ENCODE measurements around the gene C16orf54. TPM values are rescaled to one million over a fixed set of nuclear protein-coding genes. Genes with fewer than 3 reads are reported as not detected.

C16orf54 gene
- total and polyA plus RNA-seq, 2 of the 4 experiments (the other 2 are of a cell fraction), result not detected

GRCh38 chr16:29743827-29744531 is 1.8 kb downstream of the C16orf54 start:
- DNase-seq (no peak), ATAC-seq (ENCODE audit: low read depth) (no peak)
- H3K4me1 ChIP-seq (ENCODE audit: control insufficient read depth, insufficient read depth, low read length), result no peaks in the 10 kb centered on the region
- ChIA-PET CTCF (interaction anchor here (0.5 kb wide), 1 partner anchor 9 kb away, joined by 4 read pairs; no protein-coding TSS in a partner anchor), POLR2A (ENCODE audit: unreplicated experiment) (no interaction called here)
- H2BK15ac ChIP-seq (ENCODE audit: low read depth, low read length), result no peak overlapping the region
- H3K14ac ChIP-seq (replicated peaks; ENCODE audit: low read depth, low read length), result no peak overlapping the region
- H2BK20ac ChIP-seq (ENCODE audit: low read depth, low read length), result no peak overlapping the region
- H4K91ac ChIP-seq (ENCODE audit: insufficient read depth, low read depth, low read length), result no peak overlapping the region
- no peaks in the 10 kb centered on the region for H3K9me3 ChIP-seq (ENCODE audit: control insufficient read depth, insufficient read depth, low read length)
- H2AK5ac ChIP-seq (ENCODE audit: low read depth, low read length), result no peak overlapping the region
- TF ChIP-seq POLR2A (IDR thresholded peaks at IDR 0.05; ENCODE audit: low read depth, low read length) (no peak), MAFK (IDR thresholded peaks at IDR 0.05; ENCODE audit: low read depth, low read length) (no peak), RFX5 (IDR thresholded peaks at IDR 0.05; ENCODE audit: low read depth, low read length) (no peak), CHD1 (IDR thresholded peaks at IDR 0.05; ENCODE audit: low read depth, low read length) (no peak), SMC3 (IDR thresholded peaks at IDR 0.05; ENCODE audit: low read depth, low read length) (no peak), NFE2L2 (IDR thresholded peaks at IDR 0.05; ENCODE audit: low read depth, low read length) (no peak), CEBPB (IDR thresholded peaks at IDR 0.05; ENCODE audit: low read depth, low read length) (no peak), RAD21 (IDR thresholded peaks at IDR 0.05; ENCODE audit: low read length) (no peak), ELK1 (IDR thresholded peaks at IDR 0.05; ENCODE audit: borderline replicate concordance, low read depth, low read length) (no peak), FOS (IDR thresholded peaks at IDR 0.05; ENCODE audit: low read depth, low read length) (no peak), MXI1 (IDR thresholded peaks at IDR 0.05; ENCODE audit: borderline replicate concordance, low read depth, low read length) (no peak), RCOR1 (IDR thresholded peaks at IDR 0.05; ENCODE audit: insufficient replicate concordance, low read length) (no peak), BHLHE40 (IDR thresholded peaks at IDR 0.05; ENCODE audit: low read depth, low read length) (no peak), CTCF (conservative IDR thresholded peaks at IDR 0.05; ENCODE audit: low read depth, low read length) (no peak), MAZ (IDR thresholded peaks at IDR 0.05; ENCODE audit: borderline replicate concordance, low read depth, low read length) (no peak)
- no peaks in the 10 kb centered on the region for H3K9me1 ChIP-seq (ENCODE audit: insufficient read depth, low read length)
- H2BK120ac ChIP-seq (ENCODE audit: low read depth, low read length), result no peak overlapping the region
- WGBS, 2 experiments (ENCODE audit: extremely low coverage in 2 of 2, insufficient read length in 1 of 2), result 96% methylated on average over 4 of the region's 21 CpGs; no CpG with 5 or more reads in 1 of the 2 experiments
- H2AK9ac ChIP-seq (replicated peaks; ENCODE audit: low read depth, low read length, poor library complexity), result peak overlapping the region; percentile 16
- H4K8ac ChIP-seq (ENCODE audit: low read depth in 2 of 2, low read length in 2 of 2), result no peak overlapping the region
- H3K23ac ChIP-seq (ENCODE audit: low read depth, low read length), result no peak overlapping the region
- H2BK5ac ChIP-seq (ENCODE audit: low read depth, low read length, poor library complexity, severe bottlenecking), result no peak overlapping the region
- no peak overlapping the region for H4K5ac ChIP-seq (ENCODE audit: low read depth, low read length)
- no peak overlapping the region for H3K4me3 ChIP-seq (ENCODE audit: insufficient read depth, low read depth, low read length)
- no peak overlapping the region for H3K56ac ChIP-seq (ENCODE audit: extremely low read depth, insufficient read depth, low read length)
- H3K27me3 ChIP-seq (ENCODE audit: control insufficient read depth, insufficient read depth, low read length), result peaks cover 24% of the 10 kb centered on the region
- no peak overlapping the region for H3K18ac ChIP-seq (ENCODE audit: low read depth, low read length)
- no peak overlapping the region for H3K4me2 ChIP-seq (ENCODE audit: low read depth, low read length)
- intact Hi-C loops (cut with micrococcal nuclease) (no loop called here), in situ Hi-C loops (cut with MboI; ENCODE audit: low sequenced_read_pairs) (no loop called here), dilution Hi-C loops (cut with HindIII; ENCODE audit: low sequenced_read_pairs, unreplicated experiment) (no loop called here)
- no peaks in the 10 kb centered on the region for H3K36me3 ChIP-seq (ENCODE audit: control insufficient read depth, insufficient read depth, low read length)
- H3K27ac ChIP-seq (ENCODE audit: insufficient read depth, low read length), result no peak overlapping the region
- no peak overlapping the region for H3K9ac ChIP-seq (ENCODE audit: low read depth, low read length)
- no peaks in the 10 kb centered on the region for H3K79me1 ChIP-seq (ENCODE audit: low read depth in 1 of 2, low read length in 2 of 2)
- H2AFZ ChIP-seq (replicated peaks; ENCODE audit: low read length, poor library complexity), result no peak overlapping the region
- H4K20me1 ChIP-seq (ENCODE audit: insufficient read depth, low read length), result no peaks in the 10 kb centered on the region
- no peak overlapping the region for H3K4ac ChIP-seq (ENCODE audit: low read depth, low read length)
- BruUV-seq (replicated peaks), result no TSS peak

All from IMR-90 (cell line).